ENCODE data around the gene RFX3.

Gene RFX3

GRCh38 chr9:3235497-3235896 is 290.3 kb downstream of the RFX3 start:
- FAIRE-seq (no peak), DNase-seq (ENCODE audit: insufficient read length, low spot score) (no peak)
- no peak for TF ChIP-seq POLR2A (IDR thresholded peaks at IDR 0.05; ENCODE audit: low read depth, low read length)

- TF ChIP-seq POLR2A (IDR thresholded peaks at IDR 0.05; ENCODE audit: low read depth, low read length), result no peak
- DNase-seq (ENCODE audit: insufficient read length, low spot score) (no peak), FAIRE-seq (no peak)
Observed at GRCh38 chr9:3224931-3225330, 300.9 kb downstream of the RFX3 start.

GRCh38 chr9:3215658-3216057 is 310.1 kb downstream of the RFX3 start:
- no peak for DNase-seq (ENCODE audit: insufficient read length, low spot score)
- TF ChIP-seq POLR2A (IDR thresholded peaks at IDR 0.05; ENCODE audit: low read depth, low read length), result no peak
- FAIRE-seq, result no peak

- no peak for FAIRE-seq
- no peak for TF ChIP-seq POLR2A (IDR thresholded peaks at IDR 0.05; ENCODE audit: low read depth, low read length)
- DNase-seq (ENCODE audit: insufficient read length, low spot score), result no peak
Observed at GRCh38 chr9:3214741-3215140, 311.1 kb downstream of the RFX3 start.

GRCh38 chr9:3205421-3206095 is 320.2 kb downstream of the RFX3 start:
- no peak for DNase-seq (ENCODE audit: insufficient read length, low spot score)
- TF ChIP-seq POLR2A (IDR thresholded peaks at IDR 0.05; ENCODE audit: low read depth, low read length), result no peak
- FAIRE-seq, result no peak

- DNase-seq (ENCODE audit: insufficient read length, low spot score) (no peak), FAIRE-seq (peak; percentile 71)
- no peak for TF ChIP-seq POLR2A (IDR thresholded peaks at IDR 0.05; ENCODE audit: low read depth, low read length)
Observed at GRCh38 chr9:3200331-3200774, 325.4 kb downstream of the RFX3 start.

- TF ChIP-seq POLR2A (IDR thresholded peaks at IDR 0.05; ENCODE audit: low read depth, low read length), result no peak
- DNase-seq (ENCODE audit: insufficient read length, low spot score) (no peak), FAIRE-seq (no peak)
Observed at GRCh38 chr9:3193791-3194190, 332.0 kb downstream of the RFX3 start.

GRCh38 chr9:3191715-3192114 is 334.1 kb downstream of the RFX3 start:
- DNase-seq (ENCODE audit: insufficient read length, low spot score), result no peak
- no peak for FAIRE-seq
- TF ChIP-seq POLR2A (IDR thresholded peaks at IDR 0.05; ENCODE audit: low read depth, low read length), result no peak

GRCh38 chr9:3189113-3189861 is 336.5 kb downstream of the RFX3 start:
- no peak for DNase-seq (ENCODE audit: insufficient read length, low spot score)

GRCh38 chr9:3186751-3187150 is 339.1 kb downstream of the RFX3 start:
- no peak for TF ChIP-seq POLR2A (IDR thresholded peaks at IDR 0.05; ENCODE audit: low read depth, low read length)
- FAIRE-seq (no peak), DNase-seq (ENCODE audit: insufficient read length, low spot score) (no peak)

More at GRCh38 chr9:3189113-3189861, 336.5 kb downstream of the RFX3 start:
- FAIRE-seq, result peak; percentile 30
- no peak for TF ChIP-seq POLR2A (IDR thresholded peaks at IDR 0.05; ENCODE audit: low read depth, low read length)

- TF ChIP-seq POLR2A (IDR thresholded peaks at IDR 0.05; ENCODE audit: low read depth, low read length), result no peak
- no peak for FAIRE-seq
- DNase-seq (ENCODE audit: insufficient read length, low spot score), result no peak
Observed at GRCh38 chr9:3181049-3181953, 344.5 kb downstream of the RFX3 start.

GRCh38 chr9:3180696-3181048 is 345.1 kb downstream of the RFX3 start:
- TF ChIP-seq POLR2A (IDR thresholded peaks at IDR 0.05; ENCODE audit: low read depth, low read length), result no peak
- DNase-seq (ENCODE audit: insufficient read length, low spot score), result no peak
- no peak for FAIRE-seq

GRCh38 chr9:3179711-3180110 is 346.1 kb downstream of the RFX3 start:
- no peak for TF ChIP-seq POLR2A (IDR thresholded peaks at IDR 0.05; ENCODE audit: low read depth, low read length)
- DNase-seq (ENCODE audit: insufficient read length, low spot score) (no peak), FAIRE-seq (no peak)

- FAIRE-seq, result no peak
- DNase-seq (ENCODE audit: insufficient read length, low spot score), result no peak
- no peak for TF ChIP-seq POLR2A (IDR thresholded peaks at IDR 0.05; ENCODE audit: low read depth, low read length)
Observed at GRCh38 chr9:3177936-3178335, 347.9 kb downstream of the RFX3 start.

Measured in H54 (cell line).